CD4-positive, alpha-beta T cell treated with Interleukin-15 for 4 hours (primary cell): ENCODE measurements around the gene SNAPC2.
"Not testable (repeated sequence)": the region's sequence is repeated elsewhere in the genome, so short reads cannot be mapped to it uniquely, and the experiment has no call there.

ENCODE experiments used
- DNase-seq: peaks from one replicate; pipeline ENCODE4 v3.0.0-alpha.2; 2020; ENCODE audit warnings: low spot score

SNAPC2 gene

DNA sequence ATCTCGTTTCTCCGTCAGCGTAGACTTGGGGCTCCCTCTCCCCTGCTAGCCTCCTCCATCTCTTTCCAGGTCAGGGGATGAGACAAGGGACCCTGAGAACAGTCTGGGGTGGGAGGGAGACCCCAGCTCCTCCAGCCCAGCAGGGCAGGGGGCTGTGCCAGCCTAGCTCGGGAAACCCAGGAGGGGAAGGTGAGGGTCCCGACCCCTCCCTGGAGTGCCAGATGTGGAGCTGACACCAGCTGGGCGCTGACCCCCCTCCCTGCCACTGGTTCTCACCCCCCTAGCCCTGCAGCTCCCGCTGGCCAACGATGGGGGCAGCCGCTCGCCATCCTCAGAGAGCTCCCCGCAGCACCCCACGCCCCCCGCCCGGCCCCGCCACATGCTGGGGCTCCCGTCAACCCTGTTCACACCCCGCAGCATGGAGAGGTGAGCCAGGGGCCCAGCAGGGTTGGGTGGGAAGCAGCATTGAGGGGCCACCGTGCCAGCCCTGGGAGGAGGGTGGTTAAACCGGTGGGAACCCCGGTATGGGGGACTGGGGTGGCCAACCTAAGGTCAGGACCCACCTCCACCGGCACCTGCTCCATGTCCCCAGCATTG lies 10.6 kb upstream of the SNAPC2 start:
- no peak for DNase-seq

DNA sequence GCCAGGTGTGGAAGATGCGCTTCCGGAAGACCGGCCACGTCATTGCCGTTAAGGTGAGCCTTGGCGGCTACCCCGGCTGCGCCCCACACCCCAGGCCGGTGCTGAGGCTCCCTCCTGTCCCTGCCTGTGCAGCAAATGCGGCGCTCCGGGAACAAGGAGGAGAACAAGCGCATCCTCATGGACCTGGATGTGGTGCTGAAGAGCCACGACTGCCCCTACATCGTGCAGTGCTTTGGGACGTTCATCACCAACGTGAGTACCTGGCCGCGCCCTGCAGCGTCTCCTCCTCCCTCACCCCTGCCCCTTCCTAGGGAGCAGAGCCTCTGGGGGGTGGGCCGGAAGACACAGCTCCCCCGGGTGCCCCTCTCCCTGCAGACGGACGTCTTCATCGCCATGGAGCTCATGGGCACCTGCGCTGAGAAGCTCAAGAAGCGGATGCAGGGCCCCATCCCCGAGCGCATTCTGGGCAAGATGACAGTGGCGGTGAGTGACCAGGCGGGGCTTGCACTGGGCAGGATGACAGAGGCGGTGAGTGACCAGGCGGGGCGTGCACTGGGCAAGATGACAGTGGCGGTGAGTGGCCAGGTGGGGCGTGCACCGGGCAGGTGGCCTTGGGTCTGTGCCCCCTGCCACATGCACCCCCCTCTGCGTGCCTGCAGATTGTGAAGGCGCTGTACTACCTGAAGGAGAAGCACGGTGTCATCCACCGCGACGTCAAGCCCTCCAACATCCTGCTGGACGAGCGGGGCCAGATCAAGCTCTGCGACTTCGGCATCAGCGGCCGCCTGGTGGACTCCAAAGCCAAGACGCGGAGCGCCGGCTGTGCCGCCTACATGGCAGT lies 9.6 kb upstream of the SNAPC2 start:
- no peak for DNase-seq

DNA sequence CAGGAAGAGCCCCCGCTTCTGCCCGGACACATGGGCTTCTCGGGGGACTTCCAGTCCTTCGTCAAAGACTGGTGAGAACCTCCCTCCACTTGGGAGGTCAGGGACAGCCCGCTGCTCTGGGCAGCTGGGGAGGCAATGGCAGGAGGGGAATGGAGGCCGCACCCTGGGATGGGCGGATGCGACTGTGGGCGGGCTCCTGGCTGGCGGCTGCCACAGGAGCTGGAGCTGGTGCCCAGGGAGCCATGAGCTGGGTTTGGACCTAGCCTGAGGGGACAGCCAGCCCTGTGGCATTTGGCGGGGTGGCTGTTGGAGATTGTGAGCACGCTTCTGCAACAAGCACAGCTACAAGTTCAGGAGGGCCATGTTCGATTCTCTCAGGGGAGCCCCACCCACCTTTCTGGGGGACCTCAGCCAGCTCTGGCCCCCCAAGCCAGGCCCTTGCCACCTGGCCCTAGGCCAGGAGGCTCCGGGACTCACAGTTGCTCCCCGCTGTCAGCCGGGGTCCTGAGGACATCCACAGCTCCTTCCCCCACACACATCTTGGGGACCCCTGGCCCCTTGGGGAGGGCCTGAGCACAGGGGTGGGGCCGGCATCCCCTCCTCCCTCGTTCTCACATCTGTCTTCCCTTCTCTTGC lies 8.5 kb upstream of the SNAPC2 start:
- no peak for DNase-seq

DNA sequence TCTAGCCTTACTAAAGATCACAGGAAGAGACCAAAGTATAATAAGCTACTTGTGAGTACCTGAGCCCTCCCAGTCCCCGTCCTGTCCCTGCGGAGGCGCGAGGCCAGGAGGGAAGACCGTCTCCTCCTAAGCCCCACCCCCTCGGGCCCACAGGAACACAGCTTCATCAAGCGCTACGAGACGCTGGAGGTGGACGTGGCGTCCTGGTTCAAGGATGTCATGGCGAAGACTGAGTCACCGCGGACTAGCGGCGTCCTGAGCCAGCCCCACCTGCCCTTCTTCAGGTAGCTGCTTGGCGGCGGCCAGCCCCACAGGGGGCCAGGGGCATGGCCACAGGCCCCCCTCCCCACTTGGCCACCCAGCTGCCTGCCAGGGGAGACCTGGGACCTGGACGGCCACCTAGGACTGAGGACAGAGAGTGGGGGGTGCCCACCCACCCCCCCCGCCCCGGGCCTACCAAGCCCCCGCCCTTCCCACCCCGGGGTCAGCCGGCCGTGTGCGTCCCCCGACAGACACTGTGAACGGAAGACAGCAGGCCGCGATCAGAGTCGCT lies 7.9 kb upstream of the SNAPC2 start:
- DNase-seq = no peak

DNA sequence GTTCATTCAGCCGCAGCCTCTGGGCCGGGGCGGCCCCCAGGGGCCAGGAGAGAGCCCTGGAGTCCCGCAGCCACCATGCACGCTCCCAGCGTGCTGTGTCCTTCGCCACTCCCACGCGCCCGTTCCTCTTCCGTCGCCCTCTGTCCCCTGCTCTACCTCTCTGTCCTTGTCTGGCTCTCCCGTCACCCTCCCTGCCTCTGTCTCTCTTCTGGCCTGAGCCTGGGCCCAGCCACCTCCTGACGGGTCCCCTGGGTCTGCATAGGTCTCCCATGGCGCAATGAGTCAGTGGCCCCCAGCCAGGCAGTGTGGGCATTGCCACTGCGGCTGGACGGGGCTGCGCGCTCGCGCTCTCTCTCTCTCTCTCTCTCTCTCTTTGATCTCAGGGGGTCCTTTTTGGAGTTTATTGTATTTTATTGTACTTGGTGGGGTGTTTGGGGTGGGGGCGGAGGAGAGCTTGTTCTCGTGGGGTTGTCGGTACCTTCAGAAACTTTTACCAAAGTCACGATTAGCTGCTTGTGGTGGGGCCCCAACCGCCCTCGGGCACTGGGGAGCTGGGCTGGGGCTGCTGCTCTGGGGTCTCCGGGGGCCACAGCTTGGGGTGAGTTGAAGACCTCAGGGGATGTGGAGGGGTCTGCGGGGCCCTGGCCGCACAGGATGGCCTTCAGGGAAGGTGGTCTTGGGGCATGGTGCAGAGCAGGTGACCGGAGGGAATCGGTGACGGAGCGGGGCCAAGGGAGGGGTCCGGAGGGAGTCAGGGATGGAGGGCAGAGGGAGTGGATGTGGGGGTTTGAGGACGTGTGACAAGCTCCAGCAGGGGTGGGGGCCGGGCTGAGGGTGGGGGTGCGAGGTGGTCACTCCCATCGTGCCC lies 7.2 kb upstream of the SNAPC2 start:
- DNase-seq = no peak

DNA sequence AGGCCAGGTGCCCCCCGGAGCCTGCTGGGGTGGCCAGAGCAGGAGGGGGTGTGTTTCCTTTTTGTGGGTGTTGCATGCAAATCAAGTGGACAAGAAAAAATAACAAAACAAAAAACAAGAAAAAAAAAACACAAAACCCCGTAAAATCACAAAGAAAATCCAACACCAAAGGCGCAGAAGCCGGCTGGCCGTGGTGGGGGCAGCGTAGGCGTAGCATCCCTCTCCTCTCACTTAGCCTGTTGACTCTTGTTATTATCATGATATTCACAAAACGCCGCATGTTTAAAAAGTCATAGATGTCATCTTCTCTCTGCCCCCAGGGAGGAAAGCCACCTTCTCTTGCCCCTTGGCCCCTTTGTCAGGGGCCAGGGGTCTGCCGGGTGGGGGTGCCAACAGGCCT lies 6.5 kb upstream of the SNAPC2 start:
- DNase-seq = no peak

DNA sequence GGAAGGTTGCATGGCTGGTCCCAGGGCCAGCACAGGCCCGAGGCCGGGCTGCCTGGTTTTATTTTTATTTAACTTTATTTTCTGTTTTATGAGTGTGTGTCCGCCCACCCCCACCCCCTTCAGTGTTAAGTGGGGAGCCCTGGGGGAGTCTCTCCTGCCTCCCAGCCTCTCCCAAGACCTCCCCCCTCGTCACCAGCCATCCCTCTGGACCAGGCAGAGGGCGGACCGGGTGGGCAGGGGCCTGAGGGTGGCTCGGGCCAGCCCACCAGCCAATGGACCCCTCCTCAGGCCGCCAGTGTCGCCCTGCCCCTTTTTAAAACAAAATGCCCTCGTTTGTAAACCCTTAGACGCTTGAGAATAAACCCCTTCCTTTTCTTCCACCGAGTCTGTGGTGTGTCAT lies 6.0 kb upstream of the SNAPC2 start:
- DNase-seq = no peak

DNA sequence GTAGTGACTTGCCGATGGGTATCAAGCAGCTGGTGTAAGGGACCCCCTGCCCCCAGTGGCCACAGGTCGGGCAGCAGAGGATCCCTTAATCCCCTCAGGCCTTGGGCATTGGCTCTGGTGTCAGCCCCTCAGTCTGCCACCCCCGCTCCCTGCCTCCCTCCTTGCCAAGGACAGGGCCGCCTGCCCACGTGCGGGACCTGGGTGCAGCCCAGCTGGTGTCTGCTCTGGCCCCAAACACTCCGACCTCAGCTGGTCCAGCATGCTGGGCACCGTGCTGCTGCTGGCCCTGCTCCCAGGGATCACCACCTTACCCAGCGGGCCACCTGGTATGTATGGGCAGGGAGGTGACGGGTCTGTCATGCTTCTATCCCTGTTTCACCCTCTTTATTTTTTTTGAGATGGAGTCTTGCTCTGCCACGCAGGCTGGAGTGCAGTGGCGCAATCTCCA lies 5.5 kb upstream of the SNAPC2 start, which contains the start of gene TGFBR3L:
TSS of gene TGFBR3L (plus strand) at position 233 of the 448 bp plus-strand sequence.
- no peak for DNase-seq

DNA sequence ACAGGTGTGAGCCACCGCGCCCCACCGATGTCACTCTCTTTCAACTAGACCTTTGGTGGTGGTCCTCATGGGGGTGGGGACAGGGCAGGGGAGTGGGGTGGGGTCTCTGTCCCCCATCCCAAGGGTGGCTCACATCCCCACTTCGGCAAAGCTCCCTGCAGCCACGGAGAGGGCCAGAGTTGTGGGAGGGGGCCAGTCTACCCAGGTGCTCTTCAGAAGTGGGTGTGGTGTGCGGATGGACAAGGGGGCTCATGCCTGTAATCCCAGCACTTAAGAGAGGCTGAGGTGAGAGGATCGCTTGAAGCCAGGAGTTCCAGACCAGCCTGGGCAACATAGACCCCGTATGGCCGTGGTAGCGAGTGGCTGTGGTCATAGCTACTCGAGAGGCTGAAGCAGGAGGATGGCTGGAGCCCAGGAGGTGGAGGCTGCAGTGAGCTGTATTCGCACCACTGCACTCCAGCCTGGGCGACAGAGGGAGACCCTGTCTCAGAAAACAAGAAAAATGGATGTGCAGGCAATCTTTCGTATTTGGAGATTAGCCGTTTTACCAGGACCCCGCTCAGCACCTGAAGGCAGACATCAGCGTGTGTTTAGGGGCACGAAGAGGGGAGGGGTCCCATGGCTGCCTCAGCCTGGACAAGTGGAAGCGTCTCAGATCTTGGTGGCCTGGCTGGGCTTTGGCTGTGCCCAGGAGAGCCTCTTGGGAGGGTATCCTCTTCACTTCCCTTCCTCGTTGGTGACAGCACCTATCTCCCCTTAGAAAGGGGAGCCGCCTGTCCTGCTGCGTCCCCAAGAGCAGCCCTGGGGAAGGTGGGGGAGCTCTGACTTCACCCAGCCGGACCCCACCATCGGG lies 4.7 kb upstream of the SNAPC2 start:
- DNase-seq = no peak

DNA sequence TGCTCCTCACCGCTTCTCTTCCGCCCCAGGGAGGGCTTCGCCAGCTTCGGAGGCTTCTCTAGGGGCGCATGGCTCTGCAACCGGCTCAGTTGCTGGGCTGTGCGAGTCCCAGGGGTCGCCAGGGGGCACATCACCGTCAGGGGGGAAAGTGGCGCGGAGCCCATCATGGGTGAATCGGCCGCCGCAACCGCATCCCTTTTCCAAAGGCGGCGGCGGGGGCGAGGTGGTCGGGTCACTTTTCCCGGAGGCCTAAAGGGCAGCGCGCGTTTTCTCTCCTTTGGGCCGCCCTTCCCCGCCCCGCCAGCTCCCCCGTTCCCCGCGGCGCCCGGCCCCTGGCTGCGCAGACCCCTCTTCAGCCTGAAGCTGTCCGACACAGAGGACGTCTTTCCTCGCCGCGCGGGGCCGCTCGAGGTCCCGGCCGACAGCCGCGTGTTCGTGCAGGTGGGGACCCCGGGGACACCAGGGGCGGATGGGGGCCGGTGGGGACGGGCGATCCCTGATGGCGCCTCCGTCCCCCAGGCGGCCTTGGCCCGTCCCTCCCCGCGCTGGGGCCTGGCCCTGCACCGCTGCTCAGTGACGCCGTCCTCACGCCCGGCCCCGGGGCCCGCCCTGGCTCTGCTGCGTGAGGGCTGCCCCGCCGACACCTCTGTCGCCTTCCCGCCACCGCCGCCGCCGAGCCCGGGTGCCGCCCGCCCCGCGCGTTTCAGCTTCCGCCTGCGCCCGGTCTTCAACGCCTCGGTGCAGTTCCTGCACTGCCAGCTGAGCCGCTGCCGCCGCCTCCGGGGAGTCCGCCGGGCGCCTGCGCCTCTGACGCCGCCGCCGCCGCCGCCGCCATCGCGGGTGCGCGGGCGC lies 3.8 kb upstream of the SNAPC2 start:
- DNase-seq = peak; percentile 32

DNA sequence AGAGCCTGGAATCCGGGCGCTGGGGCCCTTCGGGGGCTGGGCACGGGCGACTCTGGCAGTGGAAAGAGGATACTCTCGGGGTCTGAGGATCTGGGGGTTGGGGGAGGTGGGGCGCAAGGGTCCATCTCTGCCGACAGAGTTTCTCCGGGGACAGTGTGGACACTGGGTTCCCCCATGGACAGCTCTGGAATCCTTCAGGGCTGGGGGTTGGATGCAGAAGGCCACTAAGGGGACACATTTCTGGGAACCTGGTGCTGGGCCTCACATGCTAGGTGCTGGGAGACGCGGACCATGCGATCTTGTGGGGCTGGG lies 3.2 kb upstream of the SNAPC2 start:
- no peak for DNase-seq

DNA sequence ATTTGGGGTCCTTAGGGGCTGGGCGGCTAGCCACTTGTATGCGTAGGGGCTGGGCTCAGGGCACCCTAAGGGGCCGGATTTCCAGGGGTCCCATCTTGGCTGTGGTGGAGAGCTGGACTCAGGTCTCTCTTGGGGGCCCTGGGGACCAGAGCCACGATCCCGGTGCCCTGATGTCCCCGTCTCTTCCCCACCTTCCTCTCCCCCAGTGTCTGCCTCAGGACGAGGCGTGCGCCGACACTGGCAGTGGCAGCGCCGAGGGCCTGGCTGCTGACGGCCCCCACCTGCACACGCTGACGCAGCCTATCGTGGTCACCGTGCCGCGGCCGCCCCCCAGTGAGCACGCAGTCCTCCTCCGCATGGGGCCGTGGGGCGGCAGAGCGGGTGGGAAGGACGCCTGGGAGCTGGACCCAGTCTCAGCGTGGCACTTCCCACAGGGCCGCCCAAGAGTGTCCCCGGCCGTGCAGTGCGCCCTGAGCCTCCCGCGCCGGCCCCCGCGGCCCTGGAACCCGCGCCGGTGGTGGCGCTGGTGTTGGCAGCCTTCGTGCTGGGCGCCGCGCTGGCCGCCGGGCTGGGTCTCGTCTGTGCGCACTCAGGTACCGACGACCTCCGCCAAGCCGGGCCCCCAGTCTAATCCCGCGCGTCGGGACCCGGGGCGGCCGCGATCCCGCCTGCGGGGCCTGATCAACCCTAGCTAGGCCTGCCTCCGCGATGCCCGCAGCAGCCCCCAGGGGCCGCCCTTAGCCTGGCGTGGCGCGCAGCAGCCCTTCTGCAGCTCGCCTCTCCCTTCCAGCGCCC lies 2.7 kb upstream of the SNAPC2 start:
- peak; percentile 53 for DNase-seq

DNA sequence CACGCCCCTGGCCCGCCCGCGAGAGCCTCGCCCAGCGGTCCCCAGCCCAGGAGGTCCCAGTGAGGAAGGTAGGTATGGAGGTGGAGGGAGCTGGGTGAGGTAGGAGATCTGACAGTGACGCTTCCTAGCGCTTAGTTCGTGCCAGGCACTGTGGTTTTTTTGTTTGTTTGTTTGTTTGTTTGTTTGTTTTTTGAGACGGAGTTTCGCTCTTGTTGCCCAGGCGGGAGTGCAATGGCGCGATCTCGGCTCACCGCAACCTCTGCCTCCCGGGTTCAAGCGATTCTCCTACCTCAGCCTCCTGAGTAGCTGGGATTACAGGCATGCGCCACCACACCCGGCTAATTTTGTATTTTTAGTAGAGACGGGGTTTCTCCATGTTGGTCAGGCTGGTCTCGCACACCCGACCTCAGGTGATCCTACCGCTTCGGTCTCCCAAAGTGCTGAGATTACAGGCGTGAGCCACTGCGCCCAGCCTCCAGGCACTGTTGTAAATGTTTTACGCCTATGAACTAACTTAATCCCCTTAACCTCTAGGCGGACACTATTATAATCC lies 2.0 kb upstream of the SNAPC2 start:
- DNase-seq = not testable (repeated sequence)

DNA sequence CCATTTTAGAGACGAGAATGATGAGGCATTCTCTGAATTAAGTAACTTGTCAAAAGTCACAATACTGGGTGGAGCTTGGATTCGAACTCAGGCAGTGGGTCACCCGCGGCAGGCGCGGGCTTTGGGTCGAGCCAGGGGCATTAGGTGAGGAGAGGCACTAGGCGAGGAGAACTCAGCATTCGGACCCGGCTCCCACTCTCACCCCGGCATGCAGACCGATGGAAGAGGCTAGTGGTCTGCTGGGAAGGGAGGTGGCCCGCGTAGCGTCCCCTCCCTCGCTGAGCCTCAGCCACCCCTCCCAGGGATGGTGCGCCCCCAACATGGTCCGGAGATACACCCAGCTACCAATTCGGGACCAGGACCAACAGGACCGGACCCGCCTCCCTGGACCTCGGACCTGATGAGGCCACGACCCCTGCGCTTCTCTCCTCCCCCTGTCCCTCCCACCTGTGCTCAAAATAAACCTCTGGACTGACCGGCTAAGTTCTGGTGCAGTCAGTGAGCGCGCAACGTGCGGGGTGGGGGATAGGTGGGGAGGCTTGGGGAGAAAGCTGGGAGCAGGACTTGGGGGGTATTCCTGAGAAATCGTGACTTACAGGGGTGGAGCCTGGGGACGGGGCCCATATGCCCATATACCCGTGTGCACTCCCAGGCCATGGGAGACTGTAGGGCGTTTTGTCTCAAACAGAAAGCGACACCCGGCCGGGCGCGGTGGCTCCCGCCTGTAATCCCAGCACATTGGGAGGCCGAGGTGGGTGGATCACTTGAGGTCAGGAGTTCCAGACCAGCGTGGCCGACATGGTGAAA lies 1.3 kb upstream of the SNAPC2 start:
- DNase-seq = no peak

DNA sequence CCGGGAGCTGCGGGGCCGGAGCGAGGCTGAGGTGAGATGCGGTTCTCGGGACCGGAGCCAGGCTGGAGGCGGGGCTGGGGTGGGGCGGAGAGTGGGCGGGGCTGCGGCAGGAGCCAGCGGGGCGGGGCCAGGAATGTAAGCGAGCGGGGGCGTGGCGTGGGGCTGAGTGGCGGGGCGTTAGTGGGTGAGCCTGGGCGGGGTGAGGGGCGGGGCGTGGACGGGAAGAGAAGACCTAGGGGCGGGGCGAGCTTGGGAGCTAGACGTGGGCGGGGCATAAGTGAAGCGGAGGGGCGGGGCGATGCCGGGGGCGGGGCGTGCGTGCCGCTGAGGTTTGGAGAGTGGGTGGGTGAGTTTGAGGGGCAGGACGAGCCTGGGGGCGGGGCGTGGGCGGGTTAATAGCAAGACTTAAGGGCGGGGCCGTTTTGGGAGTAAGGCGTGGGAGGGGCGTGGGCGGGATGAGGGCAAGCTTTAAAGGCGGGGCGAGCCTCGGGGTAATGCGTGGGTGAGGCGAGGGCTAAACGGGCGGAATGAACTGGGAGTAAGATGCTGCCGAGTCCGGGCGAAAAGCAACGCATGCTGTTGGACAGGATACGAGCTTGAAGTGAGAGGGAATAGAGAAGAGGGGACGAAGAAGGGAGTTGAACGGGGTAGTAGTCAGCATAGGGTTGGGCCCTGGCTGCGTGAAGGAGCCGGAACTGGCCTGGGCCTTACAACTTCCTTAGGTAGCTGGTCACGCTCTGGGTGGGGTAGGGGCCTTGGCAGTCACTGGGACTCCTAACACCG lies 572 bp downstream of the SNAPC2 start:
- peak; percentile 99 for DNase-seq

DNA sequence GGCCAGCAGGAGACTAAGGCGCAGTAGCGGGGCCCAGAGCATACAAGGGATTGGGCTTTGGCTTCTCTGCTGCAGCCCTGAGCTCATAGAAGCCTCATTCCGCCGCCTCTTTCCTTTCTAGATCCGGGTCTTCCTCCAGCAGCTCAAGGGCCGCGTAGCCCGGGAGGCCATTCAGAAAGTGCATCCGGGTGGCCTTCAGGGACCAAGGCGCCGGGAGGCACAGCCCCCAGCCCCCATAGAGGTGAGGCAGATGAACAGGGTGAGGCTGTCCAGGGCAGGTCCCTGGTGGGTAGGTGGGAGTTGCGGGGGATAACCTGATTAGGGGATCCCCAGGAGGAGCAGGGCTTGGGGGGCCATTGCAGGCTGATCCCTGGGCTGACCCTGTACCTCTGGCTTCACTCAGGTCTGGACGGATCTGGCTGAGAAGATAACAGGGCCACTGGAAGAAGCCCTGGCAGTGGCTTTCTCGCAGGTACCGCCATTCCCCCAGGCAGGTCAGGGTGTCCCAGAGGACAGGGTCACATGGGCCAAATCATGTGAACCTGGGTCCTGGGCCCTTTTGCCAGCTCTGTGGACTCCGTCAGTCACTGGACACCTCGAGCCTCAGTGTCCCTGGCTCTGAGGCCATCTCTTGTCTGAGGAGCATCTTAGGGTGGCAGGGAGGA lies 1.3 kb downstream of the SNAPC2 start:
- DNase-seq = no peak
